SK-N-SH (cell line): ENCODE data around the gene C8G.

Experiments
- CHD2 ChIP-seq: fragments of 150-350 bp; IDR thresholded peaks from 2 replicates; pipeline ENCODE4 v1.6.1; 2018; ENCODE audit warnings: low read length; ENCODE audit not compliant: partially characterized antibody
- CTCF ChIP-seq: fragments of 200-600 bp; sonication (generic); IDR thresholded peaks from 2 replicates; pipeline ENCODE4 v1.6.1; 2017; ENCODE audit warnings: antibody characterized with exemption, mild to moderate bottlenecking, moderate library complexity
- MXI1 ChIP-seq: IDR thresholded peaks from 2 replicates; pipeline ENCODE4 v1.6.1; 2012; ENCODE audit warnings: mild to moderate bottlenecking, low read depth, low read length, improper control_type of control experiment
- POLR2AphosphoS5 ChIP-seq: IDR thresholded peaks from 2 replicates; pipeline ENCODE4 v1.6.1; 2012; ENCODE audit warnings: low read depth, low read length
- TF ChIP-seq, protein P1 (sequence below): IDR thresholded peaks from 2 replicates; pipeline ENCODE4 v1.4.0; 2012; ENCODE audit warnings: low read depth
- TF ChIP-seq, protein P2 (sequence below): IDR thresholded peaks from 2 replicates; pipeline ENCODE4 v1.4.0; 2012; ENCODE audit warnings: low read depth, borderline replicate concordance

- TF ChIP-seq CTCF (no peak), CHD2 (no peak), POLR2AphosphoS5 (no peak), MXI1 (no peak)
- TF ChIP-seq, protein P1, sequence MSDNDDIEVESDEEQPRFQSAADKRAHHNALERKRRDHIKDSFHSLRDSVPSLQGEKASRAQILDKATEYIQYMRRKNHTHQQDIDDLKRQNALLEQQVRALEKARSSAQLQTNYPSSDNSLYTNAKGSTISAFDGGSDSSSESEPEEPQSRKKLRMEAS: no peak
- TF ChIP-seq, protein P2, sequence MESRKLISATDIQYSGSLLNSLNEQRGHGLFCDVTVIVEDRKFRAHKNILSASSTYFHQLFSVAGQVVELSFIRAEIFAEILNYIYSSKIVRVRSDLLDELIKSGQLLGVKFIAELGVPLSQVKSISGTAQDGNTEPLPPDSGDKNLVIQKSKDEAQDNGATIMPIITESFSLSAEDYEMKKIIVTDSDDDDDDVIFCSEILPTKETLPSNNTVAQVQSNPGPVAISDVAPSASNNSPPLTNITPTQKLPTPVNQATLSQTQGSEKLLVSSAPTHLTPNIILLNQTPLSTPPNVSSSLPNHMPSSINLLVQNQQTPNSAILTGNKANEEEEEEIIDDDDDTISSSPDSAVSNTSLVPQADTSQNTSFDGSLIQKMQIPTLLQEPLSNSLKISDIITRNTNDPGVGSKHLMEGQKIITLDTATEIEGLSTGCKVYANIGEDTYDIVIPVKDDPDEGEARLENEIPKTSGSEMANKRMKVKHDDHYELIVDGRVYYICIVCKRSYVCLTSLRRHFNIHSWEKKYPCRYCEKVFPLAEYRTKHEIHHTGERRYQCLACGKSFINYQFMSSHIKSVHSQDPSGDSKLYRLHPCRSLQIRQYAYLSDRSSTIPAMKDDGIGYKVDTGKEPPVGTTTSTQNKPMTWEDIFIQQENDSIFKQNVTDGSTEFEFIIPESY: no peak
These were observed 39.5 kb downstream of the C8G start for GRCh38 chr9:136984464-136985026.
